GM13977 (cell line): ENCODE results near the gene CACHD1.

ENCODE experiments used
- DNase-seq: peaks from one replicate; pipeline ENCODE4 v3.0.0; 2012; ENCODE audit warnings: low spot score
- CTCF ChIP-seq: IDR thresholded peaks from 2 replicates; pipeline ENCODE4 v1.5.1; 2012; ENCODE audit warnings: mild to moderate bottlenecking, control low read depth; ENCODE audit not compliant: insufficient read depth; ENCODE audit errors: extremely low read depth, missing control alignments
- in situ Hi-C: fragments of 300-500 bp; cut with MboI; formaldehyde crosslinking; loops from one replicate; pipeline ENCODE4 v1.12.0; 2022; ENCODE audit warnings: low sequenced_read_pairs, low pct_unique_long_range_greater_than_20kb, mixed read lengths, inconsistent platforms; ENCODE audit not compliant: unreplicated experiment

Gene CACHD1

GRCh38 chr1:64581843-64582185 lies 111.9 kb downstream of the CACHD1 start:
- no peak for DNase-seq
- no peak for TF ChIP-seq CTCF
- in situ Hi-C loops = no loop called here

GRCh38 chr1:64584479-64584878 lies 114.5 kb downstream of the CACHD1 start:
- in situ Hi-C loops = no loop called here
- no peak for TF ChIP-seq CTCF
- no peak for DNase-seq

GRCh38 chr1:64588876-64589275 lies 118.9 kb downstream of the CACHD1 start:
- TF ChIP-seq CTCF = no peak
- in situ Hi-C loops = no loop called here
- DNase-seq = no peak

GRCh38 chr1:64590316-64590715 lies 120.4 kb downstream of the CACHD1 start:
- in situ Hi-C loops = no loop called here
- no peak for DNase-seq
- no peak for TF ChIP-seq CTCF

- TF ChIP-seq CTCF = no peak
- no peak for DNase-seq
- in situ Hi-C loops = no loop called here
These were observed 124.5 kb downstream of the CACHD1 start for GRCh38 chr1:64594446-64594845.

GRCh38 chr1:64595871-64596515 lies 126.1 kb downstream of the CACHD1 start:
- in situ Hi-C loops = no loop called here
- DNase-seq = no peak

More at GRCh38 chr1:64595871-64596515, 126.1 kb downstream of the CACHD1 start:
- no peak for TF ChIP-seq CTCF
